A549 (cell line): ENCODE data around the gene P2RX5. TPM values are rescaled to one million over a fixed set of nuclear protein-coding genes. Genes with fewer than 3 reads are reported as not detected.
A peak's percentile ranks its signal among the peaks of the same experiment; 100 is the strongest.

Experiments used
- ATAC-seq, 2 experiments: fragments of 200-7000 bp in 1 of 2; fragments of >200 bp in 1 of 2; cut with Nextera tagmentation in 1 of 2; cut with Tn5 transposase in 1 of 2; 3 replicates each; pipeline versions ENCODE4 v1.8.0 to v1.9.1; 2018 to 2020; ENCODE audit warnings: mild to moderate bottlenecking in 1 of 2, moderate library complexity in 1 of 2
- CTCF ChIA-PET: fragments of 300-600 bp; sonication (Branson Sonifier 250); formaldehyde crosslinking; extraction: SDS; loops from one replicate; lab custom pipeline; 2021; ENCODE audit warnings: antibody characterized with exemption, inconsistent platforms; lab: Yijun Ruan, JAX
- POLR2A ChIA-PET: fragments of 350-600 bp; formaldehyde crosslinking; extraction: SDS; loops from one replicate; lab custom pipeline; 2021; ENCODE audit warnings: antibody characterized with exemption, inconsistent platforms; lab: Yijun Ruan, JAX
- DNase-seq, 2 experiments: peaks; one replicate each; pipeline versions ENCODE4 v3.0.0 to v3.0.0-alpha.2; 2011 to 2016; ENCODE audit warnings: low read depth in 1 of 2, low spot score in 1 of 2
- FAIRE-seq: peaks from 2 replicates; lab custom pipeline; 2011; peaks lifted over from hg19 to GRCh38; lab: Jason Lieb, UNC
- H3K27ac ChIP-seq, 2 experiments: fragments of >200 bp; sonication (Bioruptor Twin); formaldehyde crosslinking; 3 replicates each; pipeline ENCODE4 v1.5.1; 2016 to 2017
- H3K4me1 ChIP-seq: fragments of >200 bp; sonication (Bioruptor Twin); formaldehyde crosslinking; 3 replicates; pipeline ENCODE4 v1.6.1; 2016
- H3K4me2 ChIP-seq: fragments of >200 bp; sonication (Bioruptor Twin); formaldehyde crosslinking; 3 replicates; pipeline ENCODE4 v1.6.1; 2016
- H3K4me3 ChIP-seq: fragments of >200 bp; sonication (Bioruptor Twin); formaldehyde crosslinking; 3 replicates; pipeline ENCODE4 v1.5.1; 2016
- H3K9me3 ChIP-seq: fragments of >200 bp; sonication (Bioruptor Twin); formaldehyde crosslinking; 3 replicates; pipeline ENCODE4 v1.6.1; 2016
- CHD2 ChIP-seq: fragments of 150-350 bp; IDR thresholded peaks from 2 replicates; pipeline ENCODE4 v1.6.1; 2014; ENCODE audit warnings: low read length; ENCODE audit not compliant: partially characterized antibody
- CHD4 ChIP-seq: fragments of 200-600 bp; sonication (generic); IDR thresholded peaks from 2 replicates; pipeline ENCODE4 v1.6.1; 2016; ENCODE audit warnings: antibody characterized with exemption, mild to moderate bottlenecking, borderline replicate concordance
- E2F6 ChIP-seq: IDR thresholded peaks from 2 replicates; pipeline ENCODE4 v1.6.1; 2012; ENCODE audit warnings: low read depth, borderline replicate concordance
- EHF ChIP-seq: fragments of 250-450 bp; sonication (Bioruptor Pico); IDR thresholded peaks from 2 replicates; pipeline ENCODE4 v1.5.0; 2020; ENCODE audit warnings: mild to moderate bottlenecking
- EP300 ChIP-seq, 2 experiments: fragments of >200 bp; sonication (Bioruptor Twin); formaldehyde crosslinking; IDR thresholded peaks; 2 replicates in 1 of 2; 3 replicates in 1 of 2; pipeline ENCODE4 v1.6.1; 2016 to 2017
- FOSL2 ChIP-seq, 2 experiments: fragments of 450-650 bp in 1 of 2; fragments of >200 bp in 1 of 2; sonication (Bioruptor Twin) in 1 of 2; formaldehyde crosslinking; IDR thresholded peaks; 2 replicates each; pipeline versions ENCODE4 v1.5.0 to v1.6.1; 2016 to 2020; ENCODE audit warnings: mild to moderate bottlenecking in 1 of 2, moderate library complexity in 1 of 2
- GATA3 ChIP-seq: IDR thresholded peaks from 2 replicates; pipeline ENCODE4 v1.6.1; 2012; ENCODE audit warnings: borderline replicate concordance
- HES2 ChIP-seq: fragments of >200 bp; sonication (Bioruptor Twin); formaldehyde crosslinking; IDR thresholded peaks from 2 replicates; pipeline ENCODE4 v1.6.1; 2016
- HOXB5 ChIP-seq: fragments of 250-450 bp; sonication (Bioruptor Pico); IDR thresholded peaks from 2 replicates; pipeline ENCODE4 v1.5.0; 2020; ENCODE audit warnings: mild to moderate bottlenecking, moderate library complexity
- JUN ChIP-seq, 2 experiments: fragments of >200 bp; sonication (Bioruptor Twin); formaldehyde crosslinking; IDR thresholded peaks; 2 replicates in 1 of 2; 3 replicates in 1 of 2; pipeline ENCODE4 v1.6.1; 2016 to 2017
- KDM5A ChIP-seq: fragments of 200-600 bp; sonication (generic); IDR thresholded peaks from 2 replicates; pipeline ENCODE4 v1.6.1; 2016; ENCODE audit warnings: antibody characterized with exemption, mild to moderate bottlenecking
- MAFK ChIP-seq: fragments of 450-650 bp; IDR thresholded peaks from 2 replicates; pipeline ENCODE4 v1.6.1; 2014; ENCODE audit not compliant: partially characterized antibody
- MYC ChIP-seq: IDR thresholded peaks from 2 replicates; pipeline ENCODE4 v1.6.1; 2012; ENCODE audit warnings: mild to moderate bottlenecking, inconsistent platforms, low read length, improper control_type of control experiment, borderline replicate concordance
- NPAS2 ChIP-seq: fragments of 250-450 bp; sonication (Bioruptor Pico); IDR thresholded peaks from 2 replicates; pipeline ENCODE4 v1.8.0; 2022; ENCODE audit warnings: mild to moderate bottlenecking, moderate library complexity, borderline replicate concordance
- PBX3 ChIP-seq: IDR thresholded peaks from 2 replicates; pipeline ENCODE4 v1.6.1; 2012
- PHF8 ChIP-seq: fragments of 200-600 bp; sonication (generic); IDR thresholded peaks from 2 replicates; pipeline ENCODE4 v1.6.1; 2016; ENCODE audit warnings: low read depth, mild to moderate bottlenecking, antibody characterized with exemption, moderate library complexity, borderline replicate concordance
- POLR2A ChIP-seq: IDR thresholded peaks from 2 replicates; pipeline ENCODE4 v1.6.1; 2012; ENCODE audit warnings: mild to moderate bottlenecking, low read length
- POLR2AphosphoS2 ChIP-seq: conservative IDR thresholded peaks from 2 replicates; pipeline ENCODE4 v1.6.1; 2012; ENCODE audit warnings: low read length, improper control_type of control experiment, inconsistent platforms
- RCOR1 ChIP-seq: fragments of 150-350 bp; IDR thresholded peaks from 2 replicates; pipeline ENCODE4 v1.6.1; 2014; ENCODE audit warnings: antibody characterized with exemption, low read length, low read depth
- RNF2 ChIP-seq: fragments of 200-600 bp; sonication (generic); IDR thresholded peaks from 2 replicates; pipeline ENCODE4 v1.6.1; 2016; ENCODE audit warnings: low read depth, mild to moderate bottlenecking, antibody characterized with exemption, moderate library complexity, borderline replicate concordance
- TFCP2L1 ChIP-seq: fragments of 250-450 bp; sonication (Bioruptor Pico); IDR thresholded peaks from 2 replicates; pipeline ENCODE4 v1.5.0; 2021; ENCODE audit warnings: mild to moderate bottlenecking
- TP53 ChIP-seq: fragments of 250-450 bp; sonication (Bioruptor Pico); IDR thresholded peaks from 2 replicates; pipeline ENCODE4 v1.5.0; 2021; ENCODE audit warnings: mild to moderate bottlenecking, moderate library complexity
- WGBS: methylation state at CpG from one replicate; pipeline ENCODE4 v1.1.6; 2017; ENCODE audit errors: missing lambda C conversion rate; 5-methylcytosine and 5-hydroxymethylcytosine counted together
- polyA plus RNA-seq, 4 experiments: library from polyadenylated mRNA; depleted of rRNA in 3 of 4; stranded (reverse); fragments of >200 nt; fragmentation: RNase III in 1 of 4; extraction: RNeasy Plus Mini Kit Qiagen cat#74134 plus additional on column Dnase treatment in 1 of 4; gene quantifications; 2 replicates in 3 of 4; 3 replicates in 1 of 4; pipeline ENCODE4 v1.2.3, GENCODE V29; 2011 to 2017
- TF ChIP-seq, protein P1 (sequence below): IDR thresholded peaks from 2 replicates; pipeline ENCODE4 v1.6.1; 2012
- TF ChIP-seq, protein P2 (sequence below): fragments of 250-450 bp; sonication (Bioruptor Pico); IDR thresholded peaks from 2 replicates; pipeline ENCODE4 v1.5.0; 2021; ENCODE audit warnings: mild to moderate bottlenecking, moderate library complexity, borderline replicate concordance
- TF ChIP-seq, protein P3 (sequence below): fragments of 200-600 bp; sonication (generic); IDR thresholded peaks from 2 replicates; pipeline ENCODE4 v1.6.1; 2016; ENCODE audit warnings: antibody characterized with exemption, mild to moderate bottlenecking, moderate library complexity
- TF ChIP-seq, protein P4 (sequence below): fragments of 450-650 bp; IDR thresholded peaks from 2 replicates; pipeline ENCODE4 v1.6.1; 2014; ENCODE audit warnings: antibody characterized with exemption
- TF ChIP-seq, protein P5 (sequence below): fragments of >200 bp; sonication (Bioruptor Twin); formaldehyde crosslinking; IDR thresholded peaks from 3 replicates; pipeline ENCODE4 v1.6.1; 2016

The P2RX5 gene
- polyA plus RNA-seq, 2 of the 4 experiments (the other 2 are of a cell fraction): 7.8 to 10.6 TPM

DNA sequence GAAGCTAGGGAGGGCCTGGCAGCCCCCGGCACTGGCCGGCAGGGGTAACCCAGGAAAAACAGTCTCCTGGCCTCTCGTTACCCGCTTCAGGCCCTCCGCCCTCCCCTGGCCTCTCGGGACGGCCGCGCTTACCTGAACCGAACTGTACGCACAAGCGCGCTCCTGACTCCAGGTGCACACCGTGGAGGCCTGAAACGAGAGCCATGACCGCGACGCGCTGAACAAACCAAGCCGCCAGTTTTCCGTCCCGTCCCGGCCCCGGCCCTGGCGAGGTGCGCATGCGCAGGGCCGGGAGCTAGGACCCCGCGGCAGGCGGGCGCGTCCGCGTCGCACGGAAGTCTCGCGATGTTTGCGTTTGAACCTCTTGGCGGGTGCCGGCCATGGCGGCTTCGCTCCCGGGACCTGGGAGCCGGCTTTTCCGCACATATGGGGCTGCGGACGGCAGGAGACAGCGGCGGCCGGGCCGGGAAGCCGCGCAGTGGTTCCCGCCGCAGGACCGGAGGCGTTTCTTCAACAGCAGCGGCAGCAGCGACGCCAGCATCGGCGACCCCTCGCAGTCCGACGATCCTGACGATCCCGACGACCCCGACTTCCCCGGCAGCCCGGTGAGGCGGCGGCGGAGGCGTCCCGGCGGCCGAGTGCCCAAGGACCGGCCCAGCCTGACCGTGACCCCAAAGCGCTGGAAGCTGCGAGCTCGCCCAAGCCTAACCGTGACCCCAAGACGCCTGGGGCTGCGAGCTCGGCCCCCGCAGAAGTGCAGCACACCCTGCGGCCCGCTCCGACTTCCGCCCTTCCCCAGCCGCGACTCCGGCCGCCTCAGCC, 27.8 kb upstream of the P2RX5 start, which contains the start of gene HASPIN:
Gene HASPIN (plus strand): TSS at position 348 of the 822 bp plus-strand sequence. CDS start 33 bp downstream, at position 381.
- peaks cover 42% of the 10 kb centered on the region for H3K4me1 ChIP-seq
- DNase-seq: peak; percentile 94 to 97
- POLR2A ChIA-PET: interaction anchor here (0.5 to 2.1 kb wide), 11 partner anchors 13 to 122 kb away, joined by 3 to 17 read pairs (median 4); partner anchors contain the start of genes CTNS, EMC6, NCBP3 and SHPK

More for the DNA sequence above, 27.8 kb upstream of the P2RX5 start, which contains the start of gene HASPIN:
- FAIRE-seq: no peak
- WGBS: under 1% methylated on average over 26 of the region's 98 CpGs
- H3K4me2 ChIP-seq: peak within 1 kb of the TSS; percentile 96
- H3K27ac ChIP-seq: peak within 1 kb of the TSS; percentile 88 to 89
- TF ChIP-seq RNF2: no peak
- TF ChIP-seq, protein P1, sequence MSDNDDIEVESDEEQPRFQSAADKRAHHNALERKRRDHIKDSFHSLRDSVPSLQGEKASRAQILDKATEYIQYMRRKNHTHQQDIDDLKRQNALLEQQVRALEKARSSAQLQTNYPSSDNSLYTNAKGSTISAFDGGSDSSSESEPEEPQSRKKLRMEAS: peak; percentile 83
- TF ChIP-seq GATA3: peak; percentile 85
- TF ChIP-seq MAFK: no peak
- peak; percentile 84 for TF ChIP-seq E2F6
- no peak for TF ChIP-seq EHF (CRISPR knock-in tag)
- no peak for TF ChIP-seq FOSL2 (IDR thresholded peaks at IDR 0.05)
- TF ChIP-seq FOSL2 (CRISPR knock-in tag; IDR thresholded peaks at IDR 0.05): no peak
- TF ChIP-seq, protein P2, sequence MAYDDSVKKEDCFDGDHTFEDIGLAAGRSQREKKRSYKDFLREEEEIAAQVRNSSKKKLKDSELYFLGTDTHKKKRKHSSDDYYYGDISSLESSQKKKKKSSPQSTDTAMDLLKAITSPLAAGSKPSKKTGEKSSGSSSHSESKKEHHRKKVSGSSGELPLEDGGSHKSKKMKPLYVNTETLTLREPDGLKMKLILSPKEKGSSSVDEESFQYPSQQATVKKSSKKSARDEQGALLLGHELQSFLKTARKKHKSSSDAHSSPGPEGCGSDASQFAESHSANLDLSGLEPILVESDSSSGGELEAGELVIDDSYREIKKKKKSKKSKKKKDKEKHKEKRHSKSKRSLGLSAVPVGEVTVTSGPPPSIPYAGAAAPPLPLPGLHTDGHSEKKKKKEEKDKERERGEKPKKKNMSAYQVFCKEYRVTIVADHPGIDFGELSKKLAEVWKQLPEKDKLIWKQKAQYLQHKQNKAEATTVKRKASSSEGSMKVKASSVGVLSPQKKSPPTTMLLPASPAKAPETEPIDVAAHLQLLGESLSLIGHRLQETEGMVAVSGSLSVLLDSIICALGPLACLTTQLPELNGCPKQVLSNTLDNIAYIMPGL: peak; percentile 77; the same call in 1 of the 2 replicates
- TF ChIP-seq RCOR1: no peak
- no peak for TF ChIP-seq CHD4
- TF ChIP-seq POLR2A: peak; percentile 93
- peak; percentile 87 for TF ChIP-seq PHF8
- TF ChIP-seq NPAS2 (CRISPR knock-in tag): no peak
- no peak for TF ChIP-seq HES2
- peak; percentile 87 for TF ChIP-seq KDM5A
- TF ChIP-seq, protein P3, sequence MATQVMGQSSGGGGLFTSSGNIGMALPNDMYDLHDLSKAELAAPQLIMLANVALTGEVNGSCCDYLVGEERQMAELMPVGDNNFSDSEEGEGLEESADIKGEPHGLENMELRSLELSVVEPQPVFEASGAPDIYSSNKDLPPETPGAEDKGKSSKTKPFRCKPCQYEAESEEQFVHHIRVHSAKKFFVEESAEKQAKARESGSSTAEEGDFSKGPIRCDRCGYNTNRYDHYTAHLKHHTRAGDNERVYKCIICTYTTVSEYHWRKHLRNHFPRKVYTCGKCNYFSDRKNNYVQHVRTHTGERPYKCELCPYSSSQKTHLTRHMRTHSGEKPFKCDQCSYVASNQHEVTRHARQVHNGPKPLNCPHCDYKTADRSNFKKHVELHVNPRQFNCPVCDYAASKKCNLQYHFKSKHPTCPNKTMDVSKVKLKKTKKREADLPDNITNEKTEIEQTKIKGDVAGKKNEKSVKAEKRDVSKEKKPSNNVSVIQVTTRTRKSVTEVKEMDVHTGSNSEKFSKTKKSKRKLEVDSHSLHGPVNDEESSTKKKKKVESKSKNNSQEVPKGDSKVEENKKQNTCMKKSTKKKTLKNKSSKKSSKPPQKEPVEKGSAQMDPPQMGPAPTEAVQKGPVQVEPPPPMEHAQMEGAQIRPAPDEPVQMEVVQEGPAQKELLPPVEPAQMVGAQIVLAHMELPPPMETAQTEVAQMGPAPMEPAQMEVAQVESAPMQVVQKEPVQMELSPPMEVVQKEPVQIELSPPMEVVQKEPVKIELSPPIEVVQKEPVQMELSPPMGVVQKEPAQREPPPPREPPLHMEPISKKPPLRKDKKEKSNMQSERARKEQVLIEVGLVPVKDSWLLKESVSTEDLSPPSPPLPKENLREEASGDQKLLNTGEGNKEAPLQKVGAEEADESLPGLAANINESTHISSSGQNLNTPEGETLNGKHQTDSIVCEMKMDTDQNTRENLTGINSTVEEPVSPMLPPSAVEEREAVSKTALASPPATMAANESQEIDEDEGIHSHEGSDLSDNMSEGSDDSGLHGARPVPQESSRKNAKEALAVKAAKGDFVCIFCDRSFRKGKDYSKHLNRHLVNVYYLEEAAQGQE: peak; percentile 91
- TF ChIP-seq, protein P4, sequence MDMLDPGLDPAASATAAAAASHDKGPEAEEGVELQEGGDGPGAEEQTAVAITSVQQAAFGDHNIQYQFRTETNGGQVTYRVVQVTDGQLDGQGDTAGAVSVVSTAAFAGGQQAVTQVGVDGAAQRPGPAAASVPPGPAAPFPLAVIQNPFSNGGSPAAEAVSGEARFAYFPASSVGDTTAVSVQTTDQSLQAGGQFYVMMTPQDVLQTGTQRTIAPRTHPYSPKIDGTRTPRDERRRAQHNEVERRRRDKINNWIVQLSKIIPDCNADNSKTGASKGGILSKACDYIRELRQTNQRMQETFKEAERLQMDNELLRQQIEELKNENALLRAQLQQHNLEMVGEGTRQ: no peak
- TF ChIP-seq EP300 (IDR thresholded peaks at IDR 0.05): no peak; a peak in 1 of 5 replicates
- no peak for TF ChIP-seq TP53 (CRISPR knock-in tag)
- peak; percentile 96 for TF ChIP-seq CHD2
- TF ChIP-seq, protein P5, sequence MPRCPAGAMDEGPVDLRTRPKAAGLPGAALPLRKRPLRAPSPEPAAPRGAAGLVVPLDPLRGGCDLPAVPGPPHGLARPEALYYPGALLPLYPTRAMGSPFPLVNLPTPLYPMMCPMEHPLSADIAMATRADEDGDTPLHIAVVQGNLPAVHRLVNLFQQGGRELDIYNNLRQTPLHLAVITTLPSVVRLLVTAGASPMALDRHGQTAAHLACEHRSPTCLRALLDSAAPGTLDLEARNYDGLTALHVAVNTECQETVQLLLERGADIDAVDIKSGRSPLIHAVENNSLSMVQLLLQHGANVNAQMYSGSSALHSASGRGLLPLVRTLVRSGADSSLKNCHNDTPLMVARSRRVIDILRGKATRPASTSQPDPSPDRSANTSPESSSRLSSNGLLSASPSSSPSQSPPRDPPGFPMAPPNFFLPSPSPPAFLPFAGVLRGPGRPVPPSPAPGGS: peak; percentile 79; the same call in 1 of the 3 replicates
- TF ChIP-seq PBX3: peak; percentile 78
- no peak for TF ChIP-seq POLR2AphosphoS2
- no peak for TF ChIP-seq MYC
- TF ChIP-seq HOXB5 (CRISPR knock-in tag): no peak
- peak; percentile 73 to 92; a peak in 3 of 5 replicates for TF ChIP-seq JUN (IDR thresholded peaks at IDR 0.05)
- 0 out of 2 replicates have a peak, but pooled peaks have one; percentile 40 for TF ChIP-seq TFCP2L1
- peak within 1 kb of the TSS; percentile 60 for H3K4me3 ChIP-seq
- CTCF ChIA-PET: interaction anchor here (0.7 to 8.3 kb wide), 10 partner anchors 8 to 679 kb away, joined by 3 to 141 read pairs (median 4); partner anchors contain the start of genes NCBP3 and P2RX5
- H3K9me3 ChIP-seq: no peaks in the 10 kb centered on the region
- peak; percentile 94 to 95 for ATAC-seq
